SU-DHL-6 (cell line): ENCODE measurements around the gene MIF.

Source experiments
- H2AFZ ChIP-seq: fragments of 200-600 bp; sonication (generic); 2 replicates; pipeline ENCODE4 v1.6.1; 2014; ENCODE audit warnings: low read depth, mild to moderate bottlenecking, moderate library complexity, mixed read lengths, antibody characterized with exemption, low read length; ENCODE audit not compliant: severe bottlenecking
- H3F3A ChIP-seq: fragments of 200-600 bp; shearing (Covaris generic); 2 replicates; pipeline ENCODE4 v1.6.0; 2016; ENCODE audit warnings: antibody characterized with exemption, mild to moderate bottlenecking; ENCODE audit not compliant: insufficient read depth
- H3K27ac ChIP-seq: fragments of 200-600 bp; sonication (generic); 2 replicates; pipeline ENCODE4 v1.5.1; 2016; ENCODE audit warnings: low read depth, mild to moderate bottlenecking, low read length, moderate library complexity, mixed read lengths
- H3K27me3 ChIP-seq: fragments of 200-600 bp; sonication (generic), shearing (Covaris generic); 2 replicates; pipeline ENCODE4 v1.6.0; 2014; ENCODE audit warnings: mild to moderate bottlenecking, low read length
- H3K36me3 ChIP-seq: fragments of 200-600 bp; sonication (generic); 2 replicates; pipeline ENCODE4 v1.6.1; 2014; ENCODE audit warnings: mild to moderate bottlenecking, low read length, mixed read lengths
- H3K4me2 ChIP-seq: fragments of 300-600, 200-600 bp; shearing (Covaris generic), sonication (generic); 2 replicates; pipeline ENCODE4 v1.6.0; 2014; ENCODE audit warnings: low read length, low read depth, mild to moderate bottlenecking; ENCODE audit not compliant: poor library complexity, severe bottlenecking
- H3K4me3 ChIP-seq: fragments of 200-600 bp; sonication (generic); 2 replicates; pipeline ENCODE4 v1.5.1; 2014; ENCODE audit warnings: antibody characterized with exemption, low read length, mild to moderate bottlenecking, mixed read lengths; ENCODE audit not compliant: insufficient read depth, poor library complexity, severe bottlenecking
- H3K79me2 ChIP-seq: fragments of 200-600 bp; sonication (generic); 2 replicates; pipeline ENCODE4 v1.6.1; 2014; ENCODE audit warnings: mild to moderate bottlenecking, low read length, moderate library complexity; ENCODE audit not compliant: insufficient read depth
- H3K9ac ChIP-seq: fragments of 200-600 bp; sonication (generic); 2 replicates; pipeline ENCODE4 v1.7.0; 2014; ENCODE audit warnings: mild to moderate bottlenecking, low read length
- H3K9me2 ChIP-seq: fragments of 200-600 bp; sonication (generic); replicated peaks from 2 replicates; pipeline ENCODE4 v1.6.1; 2014; ENCODE audit warnings: low read length; ENCODE audit not compliant: insufficient read depth
- H3K9me3 ChIP-seq: fragments of 200-600 bp; sonication (generic); 2 replicates; pipeline ENCODE4 v1.6.1; 2014; ENCODE audit warnings: low read length, mixed read lengths; ENCODE audit not compliant: insufficient read depth
- H4K20me1 ChIP-seq: fragments of 200-600 bp; sonication (generic); 2 replicates; pipeline ENCODE4 v1.6.1; 2014; ENCODE audit warnings: low read depth, mild to moderate bottlenecking, antibody characterized with exemption, low read length, moderate library complexity, mixed read lengths
- CTCF ChIP-seq: fragments of 200-600 bp; sonication (generic); IDR thresholded peaks from one replicate; pipeline ENCODE4 v1.5.1; 2017; ENCODE audit warnings: antibody characterized with exemption, mild to moderate bottlenecking, low read length, moderate library complexity; ENCODE audit not compliant: insufficient read depth, poor library complexity, severe bottlenecking
- EZH2phosphoT487 ChIP-seq: fragments of 200-600 bp; sonication (generic), shearing (Covaris generic); conservative IDR thresholded peaks from 2 replicates; pipeline ENCODE4 v1.6.1; 2018; ENCODE audit warnings: mild to moderate bottlenecking, antibody characterized with exemption, low read length, moderate library complexity, mixed read lengths

Gene MIF

GRCh38 chr22:23846081-23846469 lies 48.1 kb upstream of the MIF start:
- peaks cover 6% of the 10 kb centered on the region; the same call in 1 of the 2 replicates for H3F3A ChIP-seq
- H3K9me2 ChIP-seq: no peaks in the 10 kb centered on the region
- no peak overlapping the region for H3K9ac ChIP-seq
- H4K20me1 ChIP-seq: no peaks in the 10 kb centered on the region
- H3K79me2 ChIP-seq: no peaks in the 10 kb centered on the region
- no peak overlapping the region for H3K27ac ChIP-seq
- H3K4me3 ChIP-seq: no peak overlapping the region
- no peak overlapping the region for H3K4me2 ChIP-seq
- no peaks in the 10 kb centered on the region for H3K9me3 ChIP-seq
- no peak for TF ChIP-seq CTCF
- no peak for TF ChIP-seq EZH2phosphoT487
- no peak overlapping the region for H2AFZ ChIP-seq
- H3K36me3 ChIP-seq: no peaks in the 10 kb centered on the region
- H3K27me3 ChIP-seq: no peaks in the 10 kb centered on the region

DNA sequence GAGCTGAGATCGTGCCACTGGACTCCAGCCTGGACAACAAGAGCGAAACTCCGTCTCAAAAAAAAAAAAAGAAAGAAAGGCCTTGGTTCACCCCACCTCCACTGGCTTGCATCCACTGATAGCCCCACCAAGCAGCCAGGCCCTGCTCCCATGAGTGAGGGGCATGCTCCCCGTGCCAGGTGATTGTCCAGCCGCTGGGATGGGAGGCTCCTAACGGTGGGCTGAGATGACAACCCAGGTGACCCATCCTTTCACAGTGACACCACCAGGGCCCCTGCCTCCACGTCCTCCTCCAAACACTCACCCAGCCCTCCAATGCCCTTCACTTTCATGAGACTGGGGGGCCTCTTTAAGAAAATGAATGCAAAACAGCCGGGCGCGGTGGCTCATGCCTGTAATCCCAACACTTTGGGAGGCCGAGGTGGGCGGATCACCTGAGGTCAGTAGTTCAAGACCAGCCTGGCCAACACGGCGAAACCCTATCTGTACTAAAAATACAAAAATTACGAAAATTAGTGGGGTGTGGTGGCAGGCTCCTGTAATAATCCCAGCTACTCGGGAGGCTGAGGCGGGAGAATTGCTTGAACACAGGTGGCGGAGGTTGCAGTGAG lies 46.8 kb upstream of the MIF start:
- no peak for TF ChIP-seq EZH2phosphoT487
- TF ChIP-seq CTCF: no peak
- no peaks in the 10 kb centered on the region for H4K20me1 ChIP-seq
- no peak overlapping the region for H3K27ac ChIP-seq
- H3K4me3 ChIP-seq: no peak overlapping the region
- H3K9ac ChIP-seq: no peak overlapping the region
- H3K36me3 ChIP-seq: no peaks in the 10 kb centered on the region
- H2AFZ ChIP-seq: no peak overlapping the region
- no peaks in the 10 kb centered on the region for H3K9me2 ChIP-seq
- H3K9me3 ChIP-seq: no peaks in the 10 kb centered on the region
- H3F3A ChIP-seq: peaks cover 6% of the 10 kb centered on the region; the same call in 1 of the 2 replicates
- H3K4me2 ChIP-seq: peak overlapping the region; percentile 8
- no peaks in the 10 kb centered on the region for H3K27me3 ChIP-seq
- no peaks in the 10 kb centered on the region for H3K79me2 ChIP-seq

DNA sequence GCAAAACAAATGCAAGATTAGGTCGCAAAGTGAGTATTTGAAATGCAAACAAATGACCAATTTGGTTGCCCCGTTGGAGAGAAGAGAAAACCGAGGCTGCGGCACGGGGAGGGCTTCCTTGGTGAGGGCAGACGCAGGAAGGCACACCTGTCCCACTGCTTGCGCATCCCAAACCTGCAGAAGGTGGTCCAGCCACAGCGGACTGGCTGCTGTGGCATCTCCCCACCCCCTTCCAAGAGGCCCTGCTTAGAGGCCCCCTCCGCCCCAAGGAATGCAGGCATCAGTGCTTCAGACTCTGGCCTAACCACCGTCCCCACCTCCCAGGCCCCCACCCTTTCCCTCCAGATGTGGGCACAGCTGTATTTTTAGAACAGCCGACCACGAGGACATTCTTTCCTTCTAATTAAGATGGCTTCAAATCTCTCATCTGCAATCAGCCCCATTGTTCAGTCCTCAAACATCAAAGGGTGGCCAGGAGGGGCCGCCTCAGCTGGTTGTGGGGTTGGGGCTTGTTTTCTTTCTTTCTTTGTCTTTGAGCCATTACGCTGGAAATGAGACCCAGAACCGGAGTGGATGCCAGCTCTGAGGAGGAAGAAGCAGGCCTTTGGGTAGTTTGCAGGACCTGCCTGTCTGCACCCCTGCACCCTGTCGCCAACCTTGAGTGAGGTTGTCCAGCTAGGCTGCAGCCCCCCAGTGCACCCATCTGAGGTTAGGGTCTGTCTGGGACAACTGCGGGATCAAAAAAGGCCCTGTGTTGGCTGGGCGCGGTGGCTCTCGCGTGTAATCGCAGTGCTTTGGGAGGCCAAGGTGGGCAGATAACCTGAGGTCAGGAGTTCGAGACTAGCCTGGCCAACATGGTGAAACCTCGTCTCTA lies 46.0 kb upstream of the MIF start:
- Histone ChIP-seq H3K9ac (no peak overlapping the region), H3K4me3 (no peak overlapping the region), H2AFZ (no peak overlapping the region), H3K79me2 (no peaks in the 10 kb centered on the region), H3K27me3 (no peaks in the 10 kb centered on the region), H3K27ac (no peak overlapping the region; the same call in 1 of the 2 replicates), H3K36me3 (no peaks in the 10 kb centered on the region), H3K4me2 (peak overlapping the region; percentile 8), H4K20me1 (no peaks in the 10 kb centered on the region), H3K9me2 (no peaks in the 10 kb centered on the region), H3K9me3 (no peaks in the 10 kb centered on the region), H3F3A (peaks cover 6% of the 10 kb centered on the region; the same call in 1 of the 2 replicates)
- no peak for TF ChIP-seq EZH2phosphoT487
- TF ChIP-seq CTCF: no peak
